Adipose tissue (tissue), 3 donors: ENCODE results near the gene DBNL. TPM values are rescaled to one million over a fixed set of nuclear protein-coding genes. Genes with fewer than 3 reads are reported as not detected.

Experiments
- H3K27ac ChIP-seq: one replicate; pipeline ENCODE4 v1.5.1; 2013; ENCODE audit warnings: low read depth, low read length
- WGBS, 3 donors: extraction: QIAGEN DNeasy Blood & Tissue Kit; methylation state at CpG; one replicate each; pipeline ENCODE4 v1.1.7; 2013; 5-methylcytosine and 5-hydroxymethylcytosine counted together
- polyA plus RNA-seq, 3 donors: library from polyadenylated mRNA; stranded (reverse); fragments of 200-250 nt; gene quantifications; one replicate each; pipeline ENCODE4 v1.2.3, GENCODE V29; 2013
- donor health status: healthy with polysubstance abuse.
- donor health status: Bipolar disorder and iron deficiency.
- donor health status: healthy.

Gene DBNL
- polyA plus RNA-seq, 3 donors = 39.4 to 111 (median 101) TPM

- peak within 1 kb of the TSS; percentile 23 for H3K27ac ChIP-seq
- 2 to 6% (median 4%) methylated on average over 40 to 83 of the region's 87 CpGs for WGBS, 3 donors
Measured at GRCh38 chr7:44103923-44104859, 59.7 kb downstream of the DBNL start, which contains the start of gene AEBP1. AEBP1 (plus strand) TSS chr7:44104345; CDS start chr7:44104666, 321 bp downstream.

DNA sequence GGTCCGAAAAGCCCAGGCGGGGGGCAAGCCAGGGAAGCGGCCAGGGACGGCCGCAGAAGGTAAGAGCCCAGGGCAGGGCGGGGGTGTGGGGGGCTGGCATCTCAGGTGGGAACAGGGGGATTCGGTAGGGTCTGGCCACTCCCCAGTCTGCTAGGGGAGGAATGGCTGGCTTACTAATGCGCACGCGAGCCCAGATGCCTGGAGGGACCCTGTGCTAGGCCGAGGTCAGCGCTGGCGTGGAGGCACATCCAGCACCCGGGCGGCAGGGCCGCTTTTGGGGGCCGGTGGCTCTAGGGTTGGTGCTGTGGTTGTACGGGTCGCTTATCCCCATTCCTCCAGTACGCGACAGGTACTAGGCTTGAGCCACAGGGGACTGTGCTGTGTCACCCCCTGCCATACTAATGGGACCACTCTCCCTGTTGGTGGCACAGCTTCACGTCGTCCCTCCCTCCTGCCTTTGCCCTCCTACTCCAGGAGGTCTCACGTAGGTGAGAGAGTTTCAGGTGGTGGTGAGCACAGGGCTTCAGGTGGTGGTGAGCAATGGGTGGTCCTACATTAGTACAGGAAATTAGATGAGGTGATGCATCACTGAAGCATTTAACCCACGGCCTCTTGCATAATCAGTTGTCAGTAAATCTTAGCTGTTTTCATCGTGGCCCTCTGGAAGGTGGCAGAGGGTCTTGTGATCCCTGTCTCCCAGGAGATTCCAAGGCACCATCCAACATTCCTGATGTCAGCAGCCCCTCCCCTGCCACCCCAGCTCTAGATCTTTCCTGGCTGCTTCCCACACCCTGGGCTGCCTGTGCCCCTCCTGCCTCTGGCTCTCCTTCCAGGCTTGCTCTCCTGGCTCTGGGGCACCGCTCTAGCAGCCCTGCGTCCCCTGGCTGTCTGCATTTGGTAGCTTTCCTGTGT, 60.6 kb downstream of the DBNL start:
- peak overlapping the region; percentile 21 for H3K27ac ChIP-seq
- WGBS, 3 donors = 35 to 56% (median 39%) methylated on average over 28 of the region's 28 CpGs

- WGBS, 3 donors = 58 to 90% (median 59%) methylated on average over 2 of the region's 2 CpGs
- no peak overlapping the region for H3K27ac ChIP-seq
Measured at GRCh38 chr7:44105832-44106231, 61.3 kb downstream of the DBNL start.

DNA sequence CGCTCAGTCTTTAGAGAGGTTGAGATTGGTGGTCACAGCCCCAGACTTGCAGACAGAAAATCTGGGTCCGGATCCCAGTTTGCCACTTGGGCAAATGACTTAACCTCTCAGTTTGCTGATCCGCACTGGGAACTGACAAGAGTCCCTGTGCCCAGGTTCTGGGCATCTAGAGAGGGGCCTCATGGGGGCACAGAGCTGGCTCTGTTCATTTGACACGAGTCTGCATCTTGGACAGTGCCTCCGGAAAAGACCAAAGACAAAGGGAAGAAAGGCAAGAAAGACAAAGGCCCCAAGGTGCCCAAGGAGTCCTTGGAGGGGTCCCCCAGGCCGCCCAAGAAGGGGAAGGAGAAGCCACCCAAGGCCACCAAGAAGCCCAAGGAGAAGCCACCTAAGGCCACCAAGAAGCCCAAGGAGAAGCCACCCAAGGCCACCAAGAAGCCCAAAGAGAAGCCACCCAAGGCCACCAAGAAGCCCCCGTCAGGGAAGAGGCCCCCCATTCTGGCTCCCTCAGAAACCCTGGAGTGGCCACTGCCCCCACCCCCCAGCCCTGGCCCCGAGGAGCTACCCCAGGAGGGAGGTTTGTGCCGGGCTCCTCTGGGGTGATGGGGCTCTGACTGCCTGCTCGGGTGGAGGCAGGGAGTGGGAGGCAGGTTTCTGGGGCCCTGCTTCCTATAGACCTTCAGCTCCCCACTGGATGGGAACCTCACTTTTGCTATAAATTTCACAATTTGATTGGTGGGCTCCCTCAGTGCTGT, 62.0 kb downstream of the DBNL start:
- WGBS, 3 donors = 85 to 91% (median 85%) methylated on average over 10 of the region's 10 CpGs
- H3K27ac ChIP-seq = no peak overlapping the region

DNA sequence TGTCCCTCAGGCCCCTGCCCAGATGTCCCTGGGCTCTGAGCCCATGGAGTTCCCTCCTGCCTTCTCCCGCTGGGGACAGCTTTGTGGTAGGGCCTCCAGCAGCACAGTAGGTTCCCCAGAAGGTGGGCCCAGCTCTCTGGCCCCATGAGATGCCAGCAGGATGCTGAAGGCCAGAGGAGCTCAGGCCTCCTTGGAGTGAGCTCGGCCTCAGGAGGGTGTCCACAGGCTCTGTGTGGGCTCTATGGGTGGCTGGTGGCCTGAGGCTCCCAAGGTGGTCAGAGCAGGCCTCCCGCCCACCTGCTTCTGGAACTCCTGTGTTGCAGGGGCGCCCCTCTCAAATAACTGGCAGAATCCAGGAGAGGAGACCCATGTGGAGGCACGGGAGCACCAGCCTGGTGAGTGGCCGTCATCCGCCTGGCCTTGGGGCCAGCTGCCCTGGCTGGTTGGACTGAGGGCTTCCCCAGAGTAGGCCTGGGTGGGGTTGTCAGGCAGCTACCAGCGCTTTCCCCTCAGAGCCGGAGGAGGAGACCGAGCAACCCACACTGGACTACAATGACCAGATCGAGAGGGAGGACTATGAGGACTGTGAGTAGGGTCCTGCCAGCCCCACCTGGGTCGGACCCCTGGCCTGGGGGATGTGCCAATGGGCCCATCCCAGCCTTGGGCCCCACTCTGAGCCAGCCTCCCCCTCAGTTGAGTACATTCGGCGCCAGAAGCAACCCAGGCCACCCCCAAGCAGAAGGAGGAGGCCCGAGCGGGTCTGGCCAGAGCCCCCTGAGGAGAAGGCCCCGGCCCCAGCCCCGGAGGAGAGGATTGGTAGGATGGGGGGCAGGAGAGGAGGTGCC, 62.8 kb downstream of the DBNL start:
- WGBS, 3 donors = 79 to 92% (median 84%) methylated on average over 18 of the region's 18 CpGs
- H3K27ac ChIP-seq = no peak overlapping the region

- H3K27ac ChIP-seq = no peak overlapping the region
- WGBS, 3 donors = 86 to 90% (median 87%) methylated on average over 21 of the region's 21 CpGs
Measured at GRCh38 chr7:44107961-44108767, 63.7 kb downstream of the DBNL start.

DNA sequence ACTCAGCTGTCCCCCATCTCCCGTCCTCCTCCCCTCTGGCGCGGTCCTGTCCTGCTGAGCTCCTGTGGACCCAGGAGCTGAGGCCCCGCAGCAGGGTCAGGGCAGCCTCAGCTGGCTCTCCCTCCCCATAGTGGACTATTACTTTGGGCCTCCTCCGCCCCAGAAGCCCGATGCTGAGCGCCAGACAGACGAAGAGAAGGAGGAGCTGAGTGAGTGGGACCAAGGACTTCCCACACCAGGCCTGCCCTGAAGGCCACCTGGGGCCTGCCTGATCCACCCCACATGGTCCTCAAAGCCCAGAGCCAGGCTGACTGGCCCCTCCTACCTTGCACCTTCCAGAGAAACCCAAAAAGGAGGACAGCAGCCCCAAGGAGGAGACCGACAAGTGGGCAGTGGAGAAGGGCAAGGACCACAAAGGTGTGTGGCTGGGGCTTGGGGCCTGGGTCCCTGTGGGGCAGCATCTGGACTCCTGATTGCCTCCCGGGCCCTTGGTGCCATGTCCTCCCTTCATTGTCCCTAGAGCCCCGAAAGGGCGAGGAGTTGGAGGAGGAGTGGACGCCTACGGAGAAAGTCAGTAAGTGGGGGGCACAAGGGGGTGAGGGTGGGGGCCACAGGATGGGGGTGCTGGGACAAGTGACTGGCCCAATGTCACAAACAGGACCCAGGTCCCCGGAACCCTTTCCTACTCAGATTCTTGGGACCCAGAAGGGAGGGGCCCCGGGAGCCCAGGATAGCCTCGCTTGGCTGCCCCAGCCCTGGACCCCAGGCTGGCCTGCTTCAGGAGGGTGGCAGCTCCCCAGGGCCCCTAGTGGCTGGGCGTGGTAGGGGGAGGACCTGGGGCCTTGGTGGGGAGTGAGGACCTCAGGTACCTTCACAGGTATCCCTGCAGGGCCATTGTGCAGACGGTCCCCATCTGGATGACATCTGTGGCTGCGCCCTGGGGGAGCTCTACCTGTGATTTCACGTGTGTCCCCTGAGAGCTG, 64.6 kb downstream of the DBNL start:
- no peak overlapping the region for H3K27ac ChIP-seq
- WGBS, 3 donors = 84 to 91% (median 86%) methylated on average over 21 of the region's 21 CpGs

GRCh38 chr7:44109991-44110390, 65.5 kb downstream of the DBNL start:
- 94 to 95% (median 94%) methylated on average over 18 of the region's 18 CpGs for WGBS, 3 donors
- H3K27ac ChIP-seq = no peak overlapping the region

DNA sequence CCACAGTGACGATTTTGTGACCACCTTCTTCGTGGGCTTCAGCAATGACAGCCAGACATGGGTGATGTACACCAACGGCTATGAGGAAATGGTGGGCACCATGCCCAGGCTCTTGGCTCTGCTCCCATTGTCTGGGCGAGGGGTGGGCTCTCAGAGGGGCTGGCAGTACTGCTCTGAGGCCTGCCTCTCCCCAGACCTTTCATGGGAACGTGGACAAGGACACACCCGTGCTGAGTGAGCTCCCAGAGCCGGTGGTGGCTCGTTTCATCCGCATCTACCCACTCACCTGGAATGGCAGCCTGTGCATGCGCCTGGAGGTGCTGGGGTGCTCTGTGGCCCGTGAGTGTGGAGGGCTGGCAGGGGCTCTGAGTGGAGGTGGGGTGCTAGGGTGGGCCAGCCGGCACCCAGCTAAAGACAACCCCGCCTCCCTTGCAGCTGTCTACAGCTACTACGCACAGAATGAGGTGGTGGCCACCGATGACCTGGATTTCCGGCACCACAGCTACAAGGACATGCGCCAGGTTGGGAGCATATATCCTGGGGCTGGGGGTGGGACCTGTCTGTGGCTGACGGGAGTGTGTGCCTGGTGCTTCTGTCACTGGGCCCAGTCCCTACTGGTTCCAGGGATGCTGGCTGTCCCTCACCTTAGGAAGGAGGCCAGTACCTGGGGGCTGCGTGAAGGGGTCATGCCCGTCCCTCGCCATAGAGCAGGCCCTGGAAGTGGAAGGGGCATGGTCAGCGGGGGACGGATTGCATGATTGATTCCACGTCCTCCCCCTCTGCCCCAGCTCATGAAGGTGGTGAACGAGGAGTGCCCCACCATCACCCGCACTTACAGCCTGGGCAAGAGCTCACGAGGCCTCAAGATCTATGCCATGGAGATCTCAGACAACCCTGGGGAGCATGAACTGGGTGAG, 66.5 kb downstream of the DBNL start:
- no peak overlapping the region for H3K27ac ChIP-seq

More for the DNA sequence above, 66.5 kb downstream of the DBNL start:
- WGBS, 3 donors = 78 to 81% (median 80%) methylated on average over 27 of the region's 27 CpGs

Other genes starting within 250 kb of the DBNL start
- 100 to 1,000 TPM; 119 to 158 (median 129) TPM for gene MRPS24, start 175.2 kb upstream of the DBNL start, polyA plus RNA-seq
- gene URGCP, start 138.1 kb upstream of the DBNL start, polyA plus RNA-seq = 10 to 100 TPM in 2 of 3 donors, 1 to 10 TPM in 1; 10.0 to 21.6 (median 20.1) TPM
- 10 to 100 TPM; 10.3 to 21.4 (median 14.8) TPM for gene UBE2D4, start 118.3 kb upstream of the DBNL start, polyA plus RNA-seq
- under 1 TPM in 1 of 3 donors, not detected in 2; 0.03 TPM for gene SPDYE1, start 46.8 kb upstream of the DBNL start, polyA plus RNA-seq
- gene PGAM2, start 20.9 kb downstream of the DBNL start, polyA plus RNA-seq = 1 to 10 TPM; 1.3 to 5.4 (median 2.1) TPM
- 10 to 100 TPM in 2 of 3 donors, 1 to 10 TPM in 1; 8.8 to 13.9 (median 11.3) TPM for gene POLM, start 37.8 kb downstream of the DBNL start, polyA plus RNA-seq
- 10 to 100 TPM; 10.2 to 71.6 (median 65.6) TPM for gene AEBP1, start 59.6 kb downstream of the DBNL start, polyA plus RNA-seq
- gene POLD2, start 78.8 kb downstream of the DBNL start, polyA plus RNA-seq = 100 to 1,000 TPM in 1 of 3 donors, 10 to 100 TPM in 2; 51.4 to 116 (median 96.0) TPM
- gene MYL7, start 96.6 kb downstream of the DBNL start, polyA plus RNA-seq = 10 to 100 TPM in 1 of 3 donors, under 1 TPM in 2; 0.15 to 57.8 (median 0.18) TPM
- gene GCK, start 144.7 kb downstream of the DBNL start, polyA plus RNA-seq = 1 to 10 TPM in 1 of 3 donors, under 1 TPM in 2; 0.56 to 1.4 (median 0.64) TPM
- gene YKT6, start 156.3 kb downstream of the DBNL start, polyA plus RNA-seq = 10 to 100 TPM; 41.7 to 59.5 (median 43.5) TPM